HG03097 (cell line): ENCODE data around the gene ZNF565.
"Not testable (repeated sequence)": the region's sequence is repeated elsewhere in the genome, so short reads cannot be mapped to it uniquely, and the experiment has no call there.

Source experiments
- ATAC-seq: cut with Tn5 transposase; IDR thresholded peaks from one replicate; pipeline ENCODE4 v1.9.1; 2021; ENCODE audit not compliant: unreplicated experiment, low FRiP score

ZNF565 gene

GRCh38 chr19:36215276-36216123 is 1.0 kb upstream of the ZNF565 start:
- no peak for ATAC-seq

DNA sequence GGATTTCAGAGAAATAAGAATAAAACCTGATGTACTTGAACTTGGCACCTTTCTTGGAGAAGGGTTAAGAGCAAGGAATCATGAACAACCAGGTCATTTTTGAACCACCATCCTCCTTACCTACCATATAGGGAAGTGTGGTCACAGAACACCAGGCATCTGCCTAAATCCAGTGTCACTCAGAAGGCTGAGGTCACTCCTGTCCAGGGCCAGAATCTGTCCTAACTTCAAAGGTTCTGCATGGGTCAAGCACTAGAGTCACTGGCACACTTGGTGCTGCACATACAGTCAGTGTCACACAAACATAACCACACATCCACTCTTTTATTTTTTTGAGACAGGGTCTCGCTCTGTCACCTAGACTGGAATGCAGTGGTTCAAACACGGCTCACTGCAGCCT is 1.6 kb downstream of the ZNF565 start:
- no peak for ATAC-seq

GRCh38 chr19:36210497-36210896 is 4.0 kb downstream of the ZNF565 start:
- no peak for ATAC-seq

DNA sequence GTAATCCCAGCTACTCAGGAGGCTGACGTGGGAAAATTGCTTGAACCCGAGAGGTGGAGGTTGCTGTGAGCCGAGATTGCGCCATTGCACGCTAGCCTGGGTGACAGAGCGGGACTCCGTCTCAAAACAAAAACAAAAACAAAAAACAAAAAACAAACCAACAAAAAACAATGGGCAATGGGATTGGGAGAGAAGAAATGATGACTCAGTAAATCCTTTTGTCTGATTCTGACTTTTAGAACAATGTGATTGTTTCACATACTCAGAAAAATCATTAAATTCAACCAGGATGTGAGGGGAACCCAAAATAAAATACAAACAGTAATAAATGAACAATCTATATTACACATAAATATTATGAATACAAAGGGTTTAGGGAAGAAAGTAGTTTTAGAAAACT is 5.1 kb downstream of the ZNF565 start:
- no peak for ATAC-seq

DNA sequence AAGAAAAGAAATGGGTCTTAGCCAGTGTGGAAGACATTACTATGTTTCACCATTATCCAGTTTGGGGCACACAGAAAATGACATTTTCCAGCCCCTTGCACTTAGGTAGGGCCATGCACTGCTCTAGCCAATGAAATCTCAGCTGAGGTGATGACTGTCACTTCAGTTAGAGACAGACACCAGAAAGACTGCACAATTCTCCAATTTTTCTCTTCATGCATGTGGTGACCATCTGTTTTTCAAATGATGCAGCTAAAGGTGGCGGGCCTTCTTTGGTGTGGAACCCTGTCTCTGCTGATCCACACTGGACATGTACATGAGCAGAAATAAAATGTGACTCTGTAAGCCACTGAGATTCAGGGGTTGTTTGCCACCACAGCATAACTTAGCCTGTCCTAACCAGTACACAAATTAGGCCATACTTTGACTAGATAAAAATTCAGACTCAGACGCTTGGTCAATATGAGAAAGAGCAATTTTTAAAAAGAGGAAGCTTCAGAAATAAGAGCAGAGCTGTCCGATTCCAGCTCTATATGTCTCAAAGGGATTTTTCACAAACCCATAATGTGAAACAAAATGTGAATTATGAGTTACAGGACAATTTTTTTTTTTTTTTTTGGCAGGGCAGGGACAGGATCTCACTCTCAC is 6.7 kb downstream of the ZNF565 start:
- ATAC-seq: no peak

DNA sequence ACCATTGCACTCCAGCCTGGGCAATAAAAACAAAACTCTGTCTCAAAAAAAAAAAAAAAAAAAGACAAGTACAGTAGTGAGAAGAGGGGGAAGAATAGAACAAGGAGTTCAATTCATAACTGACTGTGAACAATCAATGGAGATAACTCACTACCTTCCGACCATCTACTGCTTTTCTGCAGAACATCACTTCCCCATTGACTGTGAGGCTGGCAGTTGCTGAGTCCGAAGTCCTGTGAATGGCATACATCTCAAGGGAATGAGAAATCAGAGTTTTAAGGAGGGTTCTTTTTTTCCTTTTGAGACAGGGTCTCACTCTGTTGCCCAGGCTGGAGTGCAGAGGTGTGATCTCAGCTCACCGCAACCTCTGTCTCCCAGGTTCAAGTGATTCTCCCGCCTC is 11.2 kb downstream of the ZNF565 start:
- ATAC-seq: no peak

GRCh38 chr19:36201684-36202083 is 12.8 kb downstream of the ZNF565 start:
- ATAC-seq: no peak

GRCh38 chr19:36198119-36198518 is 16.3 kb downstream of the ZNF565 start:
- no peak for ATAC-seq

DNA sequence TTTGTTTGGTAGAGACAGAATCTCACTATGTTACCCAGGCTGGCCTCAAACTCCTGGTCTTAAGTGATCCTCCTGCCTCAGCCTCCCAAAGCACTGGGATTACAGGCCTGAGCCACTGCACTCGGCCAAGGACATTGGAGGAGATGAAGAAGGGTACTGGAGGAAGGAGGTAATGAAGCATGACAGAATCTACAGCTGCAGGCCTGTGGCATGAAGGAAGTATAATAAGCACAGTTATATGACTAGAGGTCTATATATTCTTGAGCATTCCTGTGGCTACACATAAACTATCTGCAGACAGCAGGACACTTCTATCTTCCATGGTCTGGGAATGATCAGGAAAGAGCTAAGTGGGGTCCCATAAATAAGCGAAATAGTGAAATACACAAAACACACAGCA is 18.2 kb downstream of the ZNF565 start:
- ATAC-seq: no peak

GRCh38 chr19:36186722-36187121 is 27.7 kb downstream of the ZNF565 start:
- not testable (repeated sequence) for ATAC-seq

DNA sequence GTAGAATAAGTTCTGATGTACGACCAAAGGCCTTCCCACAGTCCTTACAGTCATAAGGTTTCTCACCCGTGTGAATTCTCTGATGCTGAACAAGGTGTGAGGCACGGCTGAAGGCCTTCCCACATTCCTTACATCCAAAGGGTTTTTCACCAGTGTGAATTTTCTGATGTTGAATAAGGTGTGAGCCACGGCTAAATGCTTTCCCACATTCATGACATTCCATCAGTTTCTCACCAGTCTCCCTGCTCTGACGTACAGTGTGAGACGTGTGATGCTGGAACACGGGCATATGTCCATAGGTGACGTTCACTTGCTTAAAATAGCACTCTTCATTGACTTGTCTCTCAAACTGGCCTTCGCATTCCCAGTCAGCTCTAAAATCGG is 31.2 kb downstream of the ZNF565 start:
- no peak for ATAC-seq

GRCh38 chr19:36182612-36183244 is 31.7 kb downstream of the ZNF565 start:
- no peak for ATAC-seq

DNA sequence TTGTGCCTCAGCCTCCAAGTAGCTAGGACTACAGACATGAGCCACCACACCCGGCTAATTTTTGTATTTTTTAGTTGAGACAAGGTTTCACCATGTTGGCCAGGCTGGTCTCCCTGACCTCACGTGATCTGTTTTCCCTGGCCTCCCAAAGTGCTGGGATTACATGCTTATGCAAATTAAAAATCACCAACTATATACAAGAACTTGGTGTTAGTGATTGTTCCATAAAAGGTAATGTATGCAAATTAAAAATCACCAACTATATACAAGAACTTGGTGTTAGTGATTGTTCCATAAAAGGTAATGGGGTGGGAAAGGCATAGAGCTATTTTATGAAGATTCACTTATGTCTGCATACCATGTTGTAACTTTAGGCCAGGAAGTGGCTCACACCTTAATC is 35.4 kb downstream of the ZNF565 start:
- ATAC-seq: not testable (repeated sequence)

GRCh38 chr19:36173846-36174245 is 40.6 kb downstream of the ZNF565 start:
- ATAC-seq: not testable (repeated sequence)

DNA sequence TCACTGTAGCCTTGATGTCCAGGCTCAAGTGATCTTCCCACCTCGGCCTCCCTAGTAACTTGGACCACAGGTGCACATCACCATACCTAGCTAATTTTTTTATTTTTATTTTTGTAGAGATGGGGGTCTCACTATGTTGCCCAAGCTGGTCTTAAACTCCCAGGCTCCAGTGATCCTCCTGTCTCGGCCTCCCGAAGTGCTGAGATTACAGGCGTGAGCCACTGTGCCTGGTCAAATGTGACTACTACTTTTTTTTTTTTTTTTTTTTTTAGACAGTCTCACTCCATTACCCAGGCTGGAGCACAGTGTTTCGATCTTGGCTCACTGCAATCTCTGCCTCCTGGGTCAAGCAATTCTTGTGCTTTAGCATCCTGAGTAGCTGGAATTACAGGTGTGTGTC is 41.6 kb downstream of the ZNF565 start:
- ATAC-seq: no peak

DNA sequence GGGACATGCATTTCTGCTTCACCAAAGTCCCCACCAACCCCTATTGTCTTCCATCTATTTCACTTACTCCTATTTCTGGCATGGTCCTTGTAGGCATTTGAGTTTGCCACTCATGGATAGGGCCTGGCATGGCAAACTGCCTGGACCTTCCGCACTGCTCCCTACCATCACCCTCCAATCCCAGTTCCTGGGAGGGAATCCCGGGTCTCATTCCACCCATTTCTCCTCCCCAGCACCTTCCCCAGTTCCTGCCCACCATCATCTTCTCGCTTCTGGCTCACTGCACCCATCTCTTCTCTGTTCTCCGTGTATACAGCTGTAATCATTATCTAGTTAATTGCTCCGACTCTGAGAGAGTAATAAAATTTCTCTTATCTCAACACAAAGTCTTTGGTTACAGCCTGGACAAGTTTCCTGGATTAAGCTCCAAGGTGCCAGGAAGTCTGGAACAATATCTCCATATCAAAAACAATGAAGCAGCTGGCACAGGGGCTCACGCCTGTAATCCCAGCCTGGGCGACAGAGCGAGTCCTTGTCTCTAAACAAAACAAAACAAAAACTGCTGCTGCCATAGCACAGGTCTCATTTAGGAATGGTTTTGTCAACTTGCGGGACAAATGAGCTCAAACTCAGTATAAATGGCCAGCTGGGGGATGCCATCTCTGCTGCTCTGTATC is 45.2 kb downstream of the ZNF565 start:
- no peak for ATAC-seq

GRCh38 chr19:36163813-36164212 is 50.7 kb downstream of the ZNF565 start:
- ATAC-seq: no peak

- ATAC-seq: no peak
Observed at GRCh38 chr19:36160821-36161596, 53.5 kb downstream of the ZNF565 start.

- ATAC-seq: no peak
Observed at GRCh38 chr19:36153126-36153525, 61.3 kb downstream of the ZNF565 start.

DNA sequence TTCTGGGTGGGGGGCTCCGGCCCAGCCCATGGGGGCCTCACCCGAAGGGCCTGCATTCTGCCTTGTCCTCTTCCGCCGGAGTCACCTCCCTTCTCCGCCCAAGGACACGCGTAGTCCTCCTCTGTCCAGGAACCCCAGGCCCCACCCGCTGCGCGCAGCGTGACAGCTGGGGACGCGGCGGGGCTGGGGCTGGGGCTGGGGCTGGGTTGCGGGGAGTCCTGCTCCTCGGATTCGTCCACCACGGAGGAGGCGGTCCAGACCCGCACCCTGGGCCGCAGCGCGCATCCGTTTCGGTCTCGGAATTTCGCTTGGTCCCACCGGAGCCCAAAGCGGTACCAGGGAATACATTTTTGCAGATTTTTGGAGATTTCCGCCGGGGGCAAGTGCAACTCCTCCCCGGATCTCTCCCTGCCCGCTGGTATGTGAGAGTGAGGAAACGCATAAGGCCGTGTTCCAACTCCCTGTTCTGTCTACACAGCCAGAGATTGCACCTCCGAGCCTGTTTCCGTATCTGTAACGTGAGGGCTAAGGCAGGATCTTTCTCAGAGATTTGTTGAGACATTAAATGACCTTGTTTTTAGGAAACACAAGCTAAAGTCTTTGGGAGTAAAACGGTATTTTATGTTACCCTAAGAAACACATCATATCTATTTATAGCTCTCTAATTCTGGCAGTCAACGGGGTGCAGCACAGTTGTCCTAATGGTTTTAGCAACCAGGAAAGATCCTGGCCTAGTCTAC is 61.9 kb downstream of the ZNF565 start, which contains the start of gene COX7A1:
Gene COX7A1 (minus strand): TSS at position 96 of the 740 bp plus-strand sequence. CDS start 40 bp downstream, at position 56.
- no peak for ATAC-seq
